ENCODE measurements around the gene SGIP1. TPM values are rescaled to one million over a fixed set of nuclear protein-coding genes. Genes with fewer than 3 reads are reported as not detected.

The SGIP1 gene
- total RNA-seq (51.0 and 68.9 TPM in 2 replicates), polyA plus RNA-seq (30.4 and 30.9 TPM in 2 replicates), polyA minus RNA-seq (102 and 106 TPM in 2 replicates), Bru-seq, nascent RNA (percentile 93 among the genes with signal in this experiment), BruChase-seq, experiment 1, labeled RNA remaining after a 6-hour chase (percentile 63 among the genes with signal in this experiment), BruChase-seq, experiment 2, labeled RNA remaining after a 2-hour chase (percentile 81 among the genes with signal in this experiment)
- polyA plus RNA-seq (2011; cell fraction: cytosol; rRNA removed), result 11.2 and 13.2 TPM in 2 replicates
- 121 and 134 TPM in 2 replicates for polyA plus RNA-seq (2011; cell fraction: nucleus; rRNA removed)
- polyA plus RNA-seq (2012), result 17.7 and 26.2 TPM in 2 replicates
- not detected for polyA minus RNA-seq (2011; cell fraction: cytosol; rRNA and poly(A)+ RNA removed)
- 283 and 309 TPM in 2 replicates for polyA minus RNA-seq (2011; cell fraction: nucleus; rRNA and poly(A)+ RNA removed)
- long read RNA-seq, partial matches to known transcripts, result 11 of 21 reads
- long read RNA-seq, other reads (novel, unspliced or antisense), result 8 of 21 reads

DNA sequence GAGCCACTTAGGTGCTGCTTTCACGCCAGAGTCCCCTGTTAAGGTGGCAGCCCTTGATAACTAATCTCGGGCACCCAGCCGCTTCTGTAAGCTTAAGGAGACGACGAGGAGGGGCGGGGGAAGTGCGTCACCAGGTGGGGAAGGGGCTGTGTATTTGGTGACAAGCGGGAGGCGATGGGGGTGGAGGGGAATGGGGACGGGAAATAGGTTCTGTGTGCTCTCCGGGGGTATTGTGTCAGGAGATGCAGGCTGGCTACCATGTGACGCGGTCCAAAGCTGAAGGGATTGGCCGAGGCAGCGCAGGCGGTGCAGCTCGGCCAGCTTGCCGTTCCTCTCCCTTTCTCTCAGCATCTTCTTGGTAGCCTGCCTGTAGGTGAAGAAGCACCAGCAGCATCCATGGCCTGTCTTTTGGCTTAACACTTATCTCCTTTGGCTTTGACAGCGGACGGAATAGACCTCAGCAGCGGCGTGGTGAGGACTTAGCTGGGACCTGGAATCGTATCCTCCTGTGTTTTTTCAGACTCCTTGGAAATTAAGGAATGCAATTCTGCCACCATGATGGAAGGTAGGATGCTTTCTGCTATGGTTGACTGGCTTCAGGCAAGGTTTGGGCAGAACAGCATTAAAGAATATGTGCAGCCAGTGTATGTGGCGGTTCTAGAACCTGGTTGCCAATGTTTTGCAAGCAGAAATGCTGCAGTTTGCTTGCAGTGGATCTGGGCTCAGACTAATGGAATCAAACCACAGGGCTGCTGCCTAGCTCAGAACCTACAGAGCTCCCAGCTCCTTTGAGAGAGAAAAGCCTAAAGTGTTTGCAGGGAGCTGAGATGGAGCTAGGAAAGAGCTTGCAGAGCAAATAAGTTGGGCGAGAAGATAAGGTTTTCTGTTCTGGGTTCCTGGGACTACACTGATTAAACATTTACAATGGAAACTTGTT is at the start of gene SGIP1:
Gene SGIP1 (plus strand): TSS at position 350 of the 937 bp plus-strand sequence. CDS start 206 bp downstream, at position 556.
- Histone ChIP-seq H3K27me3 (ENCODE audit: control insufficient read depth in 2 of 2, insufficient read depth in 2 of 2, low read length in 2 of 2) (no peaks in the 10 kb centered on the region), H3K9me1 (replicated peaks; ENCODE audit: control insufficient read depth, extremely low read depth, insufficient read depth, low read length) (no peaks in the 10 kb centered on the region), H2AFZ (ENCODE audit: low read depth, low read length) (peak within 1 kb of the TSS; percentile 77), H3K9ac (replicated peaks; ENCODE audit: extremely low read depth, insufficient read depth, low read length) (peak within 1 kb of the TSS; percentile 85), H3K4me1 (ENCODE audit: control insufficient read depth, extremely low read depth, insufficient read depth, low read length) (peaks cover 29% of the 10 kb centered on the region), H3K4me2 (ENCODE audit: insufficient read depth, low read length) (peak within 1 kb of the TSS; percentile 78), H3K27ac (ENCODE audit: insufficient read depth, low read depth, low read length) (peak within 1 kb of the TSS; percentile 75), H3K4me3 (replicated peaks in 1 of 3; ENCODE audit: insufficient read depth in 1 of 3, low read depth in 1 of 3, low read length in 3 of 3) (peak within 1 kb of the TSS; percentile 41 to 66 (median 47)), H3K36me3 (ENCODE audit: control insufficient read depth in 2 of 2, extremely low read depth in 1 of 2, insufficient read depth in 2 of 2, low read length in 2 of 2) (no peaks in the 10 kb centered on the region), H3K9me3 (replicated peaks; ENCODE audit: control insufficient read depth, insufficient read depth, low read length) (no peaks in the 10 kb centered on the region), H3K79me2 (ENCODE audit: control insufficient read depth, insufficient read depth, low read length) (no peaks in the 10 kb centered on the region), H4K20me1 (replicated peaks; ENCODE audit: control insufficient read depth, extremely low read depth, insufficient read depth, low read length) (no peaks in the 10 kb centered on the region)
- BruUV-seq (replicated peaks), result TSS peak; percentile 71
- peak; percentile 88 for DNase-seq (ENCODE audit: low read depth, low spot score)
- dilution Hi-C loops (cut with MboI; ENCODE audit: extremely low pct_ligation_motif_present, low sequenced_read_pairs), result loop anchor here (25.0 kb wide), 1 partner anchor 197 kb away; no protein-coding TSS in a partner anchor
- POLR2A ChIA-PET, result interaction anchor here (1.9 kb wide), 1 partner anchor 9 kb away, joined by 5 read pairs; no protein-coding TSS in a partner anchor
- FAIRE-seq, result peak; percentile 57
- no peak for TF ChIP-seq JUN (IDR thresholded peaks at IDR 0.05; ENCODE audit: borderline replicate concordance, insufficient read depth, insufficient read length, low read depth)
- no peak for TF ChIP-seq MYC (IDR thresholded peaks at IDR 0.05; ENCODE audit: low read depth, low read length)
- TF ChIP-seq, protein P1, sequence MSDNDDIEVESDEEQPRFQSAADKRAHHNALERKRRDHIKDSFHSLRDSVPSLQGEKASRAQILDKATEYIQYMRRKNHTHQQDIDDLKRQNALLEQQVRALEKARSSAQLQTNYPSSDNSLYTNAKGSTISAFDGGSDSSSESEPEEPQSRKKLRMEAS (IDR thresholded peaks at IDR 0.05; ENCODE audit: insufficient read depth, insufficient read length), result peak; percentile 77
- TF ChIP-seq POLR2A (IDR thresholded peaks at IDR 0.05; ENCODE audit: low read depth, low read length), result no peak
- TF ChIP-seq EZH2 (IDR thresholded peaks at IDR 0.05; ENCODE audit: borderline replicate concordance, low read depth, low read length, severe bottlenecking), result no peak
- intact Hi-C loops (cut with micrococcal nuclease), result loop anchor here (1.0 to 5.0 kb wide), 4 partner anchors 30 to 197 kb away; no protein-coding TSS in a partner anchor
- CTCF ChIA-PET, result interaction anchor here (0.9 to 3.6 kb wide), 11 partner anchors 9 to 199 kb away, joined by 3 to 19 read pairs (median 4); no protein-coding TSS in a partner anchor
